Amygdala (tissue), 56 donors: Measurements from ENCODE around the gene KCNK16.

ENCODE experiments used
- DNase-seq, 56 donors: peaks; one replicate each; lab custom pipeline; 2025; lab: John Stamatoyannopoulos, UW

KCNK16 gene

DNA sequence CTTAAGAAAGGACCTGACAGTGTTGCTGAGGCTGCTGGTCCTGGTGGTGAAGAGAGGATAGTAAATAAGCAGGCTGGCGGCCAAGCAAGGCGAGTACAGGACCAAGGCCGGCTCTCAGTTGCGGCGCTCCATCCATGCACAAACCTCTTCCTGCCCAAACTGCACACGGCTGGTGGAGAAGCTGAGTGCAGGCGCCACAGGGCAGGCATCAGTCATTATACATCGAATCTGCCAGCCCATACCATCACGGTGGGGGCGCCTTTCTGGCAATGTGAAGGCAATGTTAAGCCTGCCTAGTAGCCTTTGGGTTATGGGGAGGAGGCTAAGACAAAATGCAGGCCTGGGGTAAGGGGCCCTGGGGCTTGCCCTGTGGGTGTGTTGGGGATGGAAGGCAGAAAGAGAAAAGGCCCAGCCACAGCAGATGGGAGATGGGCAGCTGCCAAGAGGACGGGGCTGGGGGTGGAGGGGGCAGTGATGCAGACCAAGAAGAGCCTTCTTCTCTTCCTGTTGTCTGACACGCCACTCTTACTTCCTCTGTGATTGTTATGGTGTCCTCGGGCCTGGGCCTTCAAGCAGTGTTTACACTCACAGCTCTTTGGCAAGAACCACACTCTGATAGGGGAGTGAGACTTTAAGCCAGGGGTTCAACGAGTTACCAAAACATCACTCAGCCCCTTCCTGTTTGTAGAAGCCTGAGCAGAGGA lies 20.3 kb upstream of the KCNK16 start:
- DNase-seq, result peak in 1 of 56 donors; percentile 6

DNA sequence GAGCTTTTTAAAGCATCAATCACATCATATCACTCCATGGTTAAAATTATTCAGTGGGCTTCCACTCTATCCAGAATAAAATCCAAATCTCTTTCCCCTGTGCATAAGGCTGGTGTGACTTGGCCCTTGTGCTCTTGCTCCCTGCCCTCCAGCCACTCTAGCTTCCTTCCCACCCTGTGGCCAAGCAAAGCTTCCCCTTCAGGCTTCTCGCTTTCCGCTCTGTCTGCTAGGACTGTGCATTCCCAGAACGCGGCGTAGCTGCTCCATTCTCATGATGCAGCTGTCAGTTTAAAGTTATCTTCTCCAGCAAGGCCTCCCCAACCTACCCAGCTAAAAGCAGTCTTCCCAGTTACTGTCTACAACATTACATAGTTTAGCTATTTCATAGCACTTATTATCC lies 19.4 kb upstream of the KCNK16 start:
- DNase-seq, result no peak

DNA sequence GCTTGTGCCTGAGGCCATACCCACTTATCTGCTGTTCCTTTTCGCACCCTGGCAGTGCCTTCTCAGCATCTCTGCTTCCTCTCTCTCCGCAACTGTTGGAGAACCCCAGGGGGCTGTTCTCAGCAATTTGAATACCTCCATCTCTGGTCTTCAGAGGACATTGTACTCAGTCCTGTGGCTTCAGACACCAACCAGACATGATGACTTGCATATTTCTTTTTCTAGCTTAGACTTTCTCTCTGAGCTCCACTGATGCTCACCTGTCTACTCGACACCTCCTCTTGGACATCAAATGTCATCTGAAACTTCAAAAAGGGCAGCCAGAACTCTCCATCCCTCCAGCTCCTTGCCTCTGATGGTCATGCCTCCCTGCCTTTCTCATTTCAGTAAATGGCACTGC lies 18.9 kb upstream of the KCNK16 start:
- no peak for DNase-seq

DNA sequence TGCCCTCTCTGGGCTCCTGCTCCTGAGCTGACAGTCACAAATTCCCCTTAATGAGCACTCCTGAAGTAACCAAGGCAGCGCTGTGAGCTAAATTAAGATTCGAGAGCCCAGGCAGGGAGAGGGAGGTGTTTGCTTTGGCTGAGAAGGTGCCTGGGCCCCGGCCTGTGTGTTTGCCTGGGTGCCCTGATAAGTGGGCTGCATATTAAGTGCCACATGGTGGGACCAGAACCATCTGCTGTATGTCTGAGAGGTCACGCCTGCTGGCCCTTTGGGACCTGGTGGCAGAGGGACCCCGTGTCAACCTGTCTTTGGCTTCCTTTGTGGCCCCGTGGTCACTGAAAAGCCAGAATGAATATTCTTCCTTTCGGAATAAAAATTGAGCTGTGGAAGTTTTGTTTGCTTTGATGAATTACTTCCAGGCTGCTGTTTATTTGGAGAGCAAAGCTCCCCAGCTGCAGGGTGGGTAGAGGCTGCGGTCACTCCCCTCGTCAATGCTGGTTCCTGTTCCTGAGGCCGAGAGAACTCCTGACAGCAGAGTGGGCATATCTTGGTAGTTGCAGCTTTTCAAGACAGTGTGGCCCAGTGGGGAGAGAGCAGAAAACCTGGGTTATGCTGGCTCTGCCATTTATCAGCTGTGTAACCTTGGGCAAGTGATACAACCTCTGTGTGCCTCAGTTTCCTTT lies 17.5 kb upstream of the KCNK16 start:
- DNase-seq, result peak in 5 of 56 donors; percentile 4 to 43 (median 21)

DNA sequence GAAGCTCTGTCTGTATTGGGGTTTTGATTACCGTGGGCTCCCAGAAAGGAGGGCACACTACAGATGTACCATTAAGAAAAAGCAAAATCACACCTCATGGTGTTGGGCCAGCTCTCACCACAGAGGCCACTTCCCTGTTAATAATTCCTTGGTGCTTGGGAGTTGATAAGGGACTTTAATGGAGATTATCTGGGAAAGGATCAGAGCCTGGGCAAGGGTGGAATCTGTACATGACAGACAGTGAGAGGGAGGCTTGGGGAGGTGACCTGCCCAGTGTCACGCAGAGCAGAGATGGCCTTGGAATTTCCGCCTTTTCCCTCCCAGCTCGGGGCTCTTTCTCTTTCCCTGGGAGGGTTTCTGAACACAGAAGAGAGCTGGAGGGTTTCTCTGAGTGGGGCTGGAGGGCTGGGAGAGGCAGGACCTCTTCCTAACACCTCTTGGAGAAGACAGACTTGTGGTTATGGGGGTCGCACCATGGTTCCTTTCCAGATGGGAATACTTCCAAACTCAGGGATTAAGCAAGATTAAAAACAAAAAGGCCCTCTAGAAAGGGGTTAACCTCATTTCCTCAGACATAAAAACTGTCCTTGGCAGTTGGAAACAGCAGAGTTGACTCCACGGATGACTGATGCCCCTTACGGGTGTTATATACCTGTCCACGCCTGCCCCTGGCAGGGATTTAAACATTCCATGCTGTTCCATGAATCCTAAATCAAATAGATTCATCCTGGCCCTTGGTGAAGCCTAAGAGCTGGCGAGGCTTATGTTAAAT lies 16.8 kb upstream of the KCNK16 start:
- no peak for DNase-seq

DNA sequence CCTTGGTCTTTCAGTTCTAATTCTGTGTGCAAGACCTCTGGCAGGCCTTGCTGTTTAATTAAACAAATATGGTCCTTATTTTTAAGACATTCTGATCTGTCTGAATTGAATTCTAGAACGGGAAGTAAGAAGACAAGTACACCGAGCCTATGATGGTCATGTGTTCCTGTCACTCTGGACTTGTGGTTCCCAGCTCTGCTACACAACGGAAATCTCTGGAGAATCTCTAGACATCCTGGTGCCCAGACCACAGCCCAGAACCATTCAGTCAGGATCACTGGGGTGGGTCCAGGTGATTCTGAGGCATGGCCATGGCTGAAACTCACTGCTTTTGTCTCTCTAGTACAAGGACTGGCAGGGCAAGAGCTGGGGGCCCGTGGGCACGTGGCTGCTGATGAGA lies 15.9 kb upstream of the KCNK16 start:
- peak in 1 of 56 donors; percentile 6 for DNase-seq

DNA sequence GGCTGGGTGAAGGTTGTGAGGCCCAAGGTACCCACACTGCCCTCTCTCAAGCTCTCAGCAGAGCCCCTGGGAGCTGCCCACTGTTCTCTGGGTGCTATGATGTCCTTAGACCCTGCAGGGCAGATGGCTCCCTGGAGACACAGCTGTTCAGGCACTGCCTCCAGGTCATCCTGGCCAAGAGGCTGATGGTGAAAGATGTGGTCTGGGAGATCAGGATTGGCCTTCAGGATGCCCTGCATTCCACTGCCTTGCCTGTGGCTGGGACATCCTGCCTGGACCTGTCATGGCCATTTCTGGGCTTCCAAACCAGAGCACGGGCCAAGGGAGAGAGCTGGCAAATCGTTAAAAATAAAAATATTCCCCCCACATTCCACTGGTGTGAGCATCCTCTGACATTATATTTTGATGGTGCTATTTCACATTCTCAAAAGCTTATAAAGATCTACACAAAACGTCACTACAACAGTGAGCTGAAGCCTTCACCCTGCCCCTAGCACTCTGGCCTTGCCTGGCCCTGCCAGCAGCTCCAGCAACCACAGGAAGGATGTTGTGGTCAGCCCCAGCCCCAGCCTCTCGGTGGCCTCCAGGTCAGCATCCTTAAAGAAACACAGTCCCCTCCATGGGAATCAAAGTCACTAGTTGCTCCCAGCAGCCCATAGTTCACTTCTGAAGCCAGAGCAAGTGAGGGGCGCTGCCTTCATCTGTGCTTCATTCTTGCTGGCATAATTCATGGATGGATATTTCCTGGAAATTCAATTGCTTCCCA lies 13.5 kb upstream of the KCNK16 start:
- peak in 6 of 56 donors; percentile 4 to 20 (median 16) for DNase-seq

DNA sequence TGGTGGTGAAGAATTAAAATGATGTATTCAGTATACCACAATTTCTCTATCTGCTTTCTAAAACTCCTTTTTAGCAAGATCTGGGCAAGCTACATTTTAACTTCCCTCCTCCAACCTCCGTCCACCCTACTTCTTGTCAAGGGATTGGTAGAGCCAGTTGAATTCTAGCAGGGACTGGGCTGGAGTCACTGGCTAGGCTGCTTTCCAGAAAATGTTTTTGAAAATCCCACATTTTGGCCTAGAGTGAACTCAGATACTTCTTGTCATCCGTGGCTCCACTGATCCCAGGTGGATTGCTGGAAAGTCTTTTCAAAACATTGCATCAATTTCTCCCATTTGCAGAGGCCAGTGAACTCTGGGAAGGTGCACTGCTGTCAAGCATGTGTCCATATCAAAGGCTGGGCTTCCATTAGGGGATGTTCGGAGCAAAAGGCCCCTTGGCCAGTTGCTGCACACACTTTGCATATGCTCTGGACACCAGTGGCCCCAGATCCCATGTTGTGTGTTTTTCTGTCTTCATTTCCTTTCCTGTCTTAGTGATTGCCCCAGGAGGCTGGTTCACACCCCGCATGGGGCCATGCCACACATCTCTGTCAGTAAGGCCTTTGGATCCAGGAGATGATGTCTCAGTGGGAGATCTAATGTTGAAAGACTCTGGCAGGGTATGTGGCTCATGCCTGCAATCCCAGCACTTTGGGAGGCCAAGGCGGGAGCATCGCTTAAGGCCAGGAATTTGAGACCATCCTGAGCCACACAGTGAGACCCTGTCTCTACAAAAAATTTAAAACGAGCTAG lies 11.3 kb upstream of the KCNK16 start:
- DNase-seq, result no peak

DNA sequence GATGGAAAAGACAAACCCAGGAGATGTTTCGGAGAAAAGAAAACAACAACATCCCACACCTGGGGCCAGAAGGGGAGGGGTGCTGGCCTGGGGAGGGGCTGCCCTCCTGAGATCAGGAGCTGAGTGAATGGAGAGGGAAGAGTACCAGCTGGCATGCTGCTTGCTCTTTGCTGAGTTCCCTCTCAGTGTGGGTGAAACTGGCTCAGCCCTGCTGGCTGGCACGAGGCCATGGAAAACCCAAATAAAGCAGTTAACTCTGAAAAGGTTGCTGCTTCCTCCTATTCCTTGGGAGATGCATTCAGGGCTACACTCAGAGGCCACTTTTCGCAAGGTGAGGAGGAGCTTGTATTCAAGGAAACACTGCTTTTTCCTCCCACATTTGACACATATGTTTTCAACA lies 8.0 kb upstream of the KCNK16 start:
- DNase-seq, result peak in 40 of 56 donors; percentile 3 to 71 (median 34)

DNA sequence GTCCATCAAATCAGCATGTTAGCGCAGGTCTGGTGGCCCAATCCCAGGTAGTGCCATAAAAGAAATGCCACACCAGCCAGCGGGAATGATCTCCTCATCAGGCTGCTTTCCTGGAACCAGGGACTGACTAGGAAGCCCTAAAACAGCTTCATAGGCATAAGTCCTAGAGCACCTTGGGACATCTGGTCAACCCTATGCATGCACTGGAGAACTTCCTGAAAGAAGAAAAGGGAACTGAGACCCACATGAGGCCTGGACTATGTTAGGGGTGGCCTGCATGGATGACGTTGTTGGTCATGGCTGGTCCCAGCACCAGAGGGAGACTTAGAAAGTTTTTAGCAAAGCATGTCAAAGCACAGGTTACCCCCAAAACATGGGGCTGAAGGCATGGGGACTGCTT lies 7.6 kb upstream of the KCNK16 start:
- peak in 2 of 56 donors; percentile 12 to 14 for DNase-seq

DNA sequence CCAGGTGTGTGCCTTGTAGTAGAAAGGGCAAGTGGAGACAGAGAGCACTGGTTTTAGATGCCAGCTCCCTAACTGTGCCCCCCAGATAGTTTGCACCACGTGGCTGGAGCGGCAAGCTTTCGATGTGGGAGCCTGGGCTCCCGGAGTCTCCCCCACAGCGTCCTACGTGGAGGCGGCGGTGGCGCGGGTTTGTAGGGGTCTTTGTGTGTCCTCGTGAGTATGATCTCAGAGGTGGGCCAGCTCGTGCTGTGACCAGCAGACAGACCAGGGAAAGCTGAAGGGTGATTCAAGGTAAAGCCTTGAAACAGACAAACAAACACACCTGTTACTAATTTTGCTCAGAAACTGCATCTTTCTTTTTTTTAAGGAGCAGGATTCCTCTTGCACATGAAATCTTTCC lies 5.6 kb upstream of the KCNK16 start:
- no peak for DNase-seq

DNA sequence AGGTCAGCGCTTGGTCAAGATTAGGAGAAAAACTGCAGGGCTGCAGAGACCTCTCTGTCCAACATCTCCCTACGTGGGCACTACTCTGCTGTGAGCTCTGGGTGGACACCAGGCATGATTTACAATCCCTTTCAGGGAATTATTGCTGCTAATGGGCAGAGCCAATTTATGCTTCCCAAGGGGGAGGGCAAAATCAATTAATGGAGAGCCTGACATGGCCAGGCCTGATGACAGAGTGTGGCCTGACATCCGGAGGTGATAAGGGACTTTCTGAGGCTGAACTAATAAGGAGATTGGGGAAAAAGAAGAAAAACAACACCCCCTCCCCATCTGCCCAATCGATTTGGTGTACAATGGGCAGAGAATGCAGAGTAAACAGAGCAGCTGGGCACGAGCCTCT lies 5.0 kb upstream of the KCNK16 start:
- DNase-seq, result no peak

DNA sequence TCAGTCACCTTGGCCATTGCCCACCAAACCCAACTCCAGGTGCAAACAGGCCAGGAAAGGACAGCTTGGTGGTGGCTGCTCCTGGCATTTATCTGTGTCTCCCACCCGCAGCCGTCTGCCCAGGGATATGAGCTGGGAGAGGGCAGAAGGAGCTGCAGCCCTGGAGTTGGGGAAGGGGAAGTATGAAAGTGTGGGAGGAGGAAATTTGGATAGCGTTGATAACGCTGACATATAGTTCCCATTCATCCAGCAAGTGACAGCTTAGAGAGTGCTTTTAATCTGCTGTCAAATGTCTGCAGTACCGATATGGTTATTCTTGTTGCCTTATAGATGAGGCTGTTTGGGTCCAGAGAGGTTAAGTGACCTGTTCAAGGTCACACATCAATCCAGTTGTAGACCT lies 741 bp downstream of the KCNK16 start:
- no peak for DNase-seq

DNA sequence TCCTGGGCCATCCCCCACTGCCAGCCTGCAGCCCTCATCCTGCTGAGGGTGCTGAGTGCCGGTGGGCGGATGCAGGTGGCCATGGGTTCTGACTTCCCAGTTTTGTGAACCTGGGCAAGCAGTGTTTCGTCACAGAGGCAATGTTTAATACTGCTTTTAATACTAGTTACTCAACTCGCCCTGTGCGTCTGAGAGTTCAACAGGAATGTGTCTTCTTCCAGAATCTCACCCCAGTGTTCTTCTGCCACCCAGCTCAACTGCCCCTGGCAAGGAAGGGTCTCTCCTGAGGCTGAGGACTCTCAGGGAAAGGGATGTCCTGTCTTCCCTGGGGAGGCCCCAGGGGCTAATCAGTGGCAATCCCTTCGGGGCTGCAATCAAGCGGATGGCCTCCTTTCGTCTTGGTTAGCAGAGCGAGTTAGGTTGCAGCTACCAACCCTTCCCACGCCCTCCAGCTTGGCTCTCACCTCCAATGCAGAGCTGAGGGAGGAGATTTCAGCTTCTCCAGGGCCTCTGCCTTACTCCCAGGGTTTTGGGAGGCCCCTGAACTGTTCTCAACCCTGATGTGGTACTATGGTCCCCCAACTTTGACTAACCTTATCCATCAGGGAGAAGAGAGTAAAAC lies 2.0 kb downstream of the KCNK16 start:
- DNase-seq, result no peak

DNA sequence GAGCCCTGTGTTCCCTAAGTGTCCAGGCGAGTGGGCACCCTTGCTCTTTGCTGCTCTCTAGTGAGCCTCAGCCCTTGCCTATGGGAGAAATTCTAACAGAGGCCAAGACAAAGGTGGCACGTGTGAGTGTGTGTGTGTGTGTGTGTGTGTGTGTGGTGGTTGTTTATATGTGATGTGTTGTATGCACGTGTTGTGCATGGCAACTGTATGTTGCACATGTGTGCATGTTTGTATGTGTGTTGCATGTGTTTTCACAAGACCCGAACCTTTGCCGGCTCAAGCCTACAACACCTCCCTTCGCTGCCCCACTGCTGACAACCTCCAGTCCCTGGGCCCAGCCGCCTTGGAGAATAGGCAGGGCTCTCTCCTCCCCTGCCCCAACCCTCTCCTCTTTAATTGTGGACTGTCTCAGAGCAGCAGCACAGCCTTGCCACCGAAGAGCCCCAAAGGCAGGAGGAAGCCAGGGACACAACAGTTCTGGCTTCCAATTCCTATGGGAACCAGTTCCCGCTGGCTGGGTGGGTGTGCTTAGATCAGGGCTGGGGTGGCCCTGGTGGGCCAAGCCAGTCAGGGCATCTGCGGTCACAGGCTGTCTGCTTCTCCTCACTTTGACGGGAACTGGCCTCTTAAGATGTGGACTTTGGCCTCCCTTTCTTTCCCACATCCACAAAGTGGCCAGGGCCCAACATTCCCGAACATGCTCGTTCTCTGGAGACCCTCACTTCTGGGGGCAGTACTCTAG lies 2.7 kb downstream of the KCNK16 start:
- DNase-seq, result no peak

DNA sequence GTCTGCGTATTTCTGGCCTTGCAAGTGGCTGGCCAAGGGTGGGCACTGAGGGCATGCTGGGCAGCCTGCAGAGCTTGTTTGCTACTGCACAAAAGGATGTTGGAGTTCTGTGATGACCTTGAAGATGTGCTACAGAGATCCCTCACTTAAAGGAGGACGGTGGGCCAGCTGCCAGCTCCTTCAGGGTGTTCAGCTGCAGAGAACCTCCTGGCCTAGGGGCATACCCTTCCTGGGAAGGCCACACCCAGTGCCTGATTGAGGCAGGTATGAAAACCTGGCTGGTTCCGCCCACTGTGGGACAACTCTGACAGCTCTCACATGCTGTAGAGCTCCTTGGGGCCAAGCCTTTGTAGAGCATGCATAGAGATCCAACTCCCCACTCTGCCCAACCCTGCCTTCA lies 5.2 kb downstream of the KCNK16 start:
- DNase-seq, result no peak

DNA sequence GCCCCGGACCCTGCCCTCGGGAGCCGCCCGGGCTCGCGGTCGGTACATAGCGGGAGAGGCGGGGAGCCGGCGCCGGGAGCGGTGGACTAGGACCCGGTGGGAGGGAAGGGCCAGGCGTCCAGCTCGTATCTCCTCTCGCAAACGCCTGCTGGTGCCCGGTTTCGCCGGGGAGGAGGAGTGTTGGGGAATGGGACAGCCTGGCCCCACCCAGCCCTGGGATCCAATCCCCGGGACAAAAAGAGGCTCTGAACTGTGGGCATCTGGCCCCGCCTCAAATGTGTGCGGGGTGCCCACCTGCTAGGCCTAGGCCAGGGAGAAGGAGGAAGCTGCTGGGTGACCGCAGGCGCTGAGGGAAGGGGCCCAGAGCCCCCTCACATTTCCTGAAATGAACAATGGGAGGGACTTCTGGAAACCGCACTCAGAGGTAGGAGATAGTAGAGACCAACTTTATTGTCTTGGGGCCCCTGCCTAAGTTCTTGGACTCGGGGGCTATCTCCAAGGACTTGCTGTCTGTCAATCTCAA lies 8.2 kb downstream of the KCNK16 start, which contains the start of gene KCNK17:
Gene KCNK17 (minus strand): TSS at position 147 of the 523 bp plus-strand sequence. CDS start 99 bp downstream, at position 48.
- DNase-seq, result no peak

DNA sequence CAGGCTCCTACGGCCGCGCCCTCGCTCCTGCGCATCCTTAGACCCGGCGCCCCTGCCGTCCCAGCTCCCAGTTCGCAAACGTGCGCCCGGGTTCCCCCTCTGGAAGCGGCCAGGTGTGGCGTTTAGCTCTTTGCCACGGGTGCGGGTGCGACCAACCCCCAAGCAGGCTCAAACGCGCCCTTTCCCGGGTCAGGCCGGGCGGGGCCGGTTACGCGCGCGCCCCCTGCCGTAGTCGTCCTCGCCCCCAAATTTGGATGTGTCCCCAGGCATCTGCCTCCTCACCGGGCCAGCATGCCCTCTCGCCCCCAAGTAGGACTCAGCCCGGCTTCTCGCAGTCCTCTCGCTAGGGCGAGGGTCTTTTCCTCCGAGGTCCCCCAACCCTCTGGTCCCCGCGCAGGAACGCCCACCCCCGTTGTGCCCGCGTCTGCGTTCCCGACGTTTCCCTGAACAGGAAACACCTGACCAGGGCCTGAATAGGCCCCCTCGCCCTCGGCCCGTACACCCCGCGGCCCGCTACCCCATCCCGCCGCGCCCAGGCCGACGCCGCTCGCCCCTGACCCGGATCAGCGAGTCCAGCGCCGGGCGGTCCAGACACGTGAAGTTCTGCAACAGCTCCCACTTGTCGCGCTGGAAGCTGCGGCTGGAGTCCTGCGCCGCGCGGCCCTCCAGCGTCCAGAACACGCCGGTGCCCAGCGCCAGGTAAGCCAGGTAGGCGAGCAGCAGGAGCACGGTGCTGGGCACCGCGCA lies 8.8 kb downstream of the KCNK16 start:
- DNase-seq, result no peak
